Heart left ventricle (tissue), 16 donors: Measurements from ENCODE around the gene COPZ1. TPM values are rescaled to one million over a fixed set of nuclear protein-coding genes. Genes with fewer than 3 reads are reported as not detected.
A peak's percentile ranks its signal among the peaks of the same experiment; 100 is the strongest.

Experiments used
- ATAC-seq, 4 donors: fragments of 200-7000 bp; cut with Tn5 transposase; one replicate each; pipeline ENCODE4 v1.9.1; 2020 to 2022; ENCODE audit warnings: moderate library complexity in 4 of 4, mild to moderate bottlenecking in 3 of 4, moderate number of reproducible peaks in 1 of 4
- DNase-seq, 5 donors: peaks; one replicate each; pipeline ENCODE4 v3.0.0-alpha.2; 2020
- H3K27ac ChIP-seq, 12 donors: fragments of 200-600 bp; sonication (generic) in 4 of 12; one replicate each; pipeline versions ENCODE4 v1.5.0 to v1.8.0; 2016 to 2022; ENCODE audit warnings: mild to moderate bottlenecking in 2 of 12
- H3K27me3 ChIP-seq, 9 donors: fragments of 200-600 bp; sonication (generic) in 2 of 9; one replicate each; pipeline versions ENCODE4 v1.5.1 to v1.8.0; 2016 to 2022; ENCODE audit warnings: mild to moderate bottlenecking in 3 of 9
- H3K36me3 ChIP-seq, 9 donors: fragments of 200-600 bp; sonication (generic) in 2 of 9; one replicate each; pipeline versions ENCODE4 v1.5.0 to v1.8.0; 2018 to 2022; ENCODE audit warnings: mild to moderate bottlenecking in 2 of 9
- H3K4me1 ChIP-seq, 12 donors: fragments of 200-600 bp; sonication (generic) in 4 of 12; one replicate each; pipeline versions ENCODE4 v1.5.0 to v1.8.0; 2016 to 2022; ENCODE audit warnings: mild to moderate bottlenecking in 3 of 12
- H3K4me3 ChIP-seq, 12 donors: fragments of 200-600 bp; sonication (generic) in 4 of 12; one replicate each; pipeline versions ENCODE4 v1.5.0 to v1.8.0; 2017 to 2022; ENCODE audit warnings: mild to moderate bottlenecking in 9 of 12, moderate library complexity in 4 of 12
- H3K9me3 ChIP-seq, 12 donors: fragments of 200-600 bp; sonication (generic) in 4 of 12; one replicate each; pipeline versions ENCODE4 v1.5.0 to v1.8.0; 2016 to 2022; ENCODE audit warnings: mild to moderate bottlenecking in 1 of 12
- POLR2A ChIP-seq, 2 donors: fragments of 450-650 bp; IDR thresholded peaks; one replicate each; pipeline ENCODE4 v1.6.1; 2017; ENCODE audit warnings: antibody characterized with exemption in 2 of 2, mild to moderate bottlenecking in 2 of 2, moderate library complexity in 2 of 2
- WGBS, 4 donors: extraction: QIAGEN DNeasy Blood & Tissue Kit in 2 of 4; methylation state at CpG; one replicate each; pipeline versions ENCODE4 v1.1.5 to v1.1.7; 2013 to 2018; 5-methylcytosine and 5-hydroxymethylcytosine counted together
- intact Hi-C, 10 donors: fragments of 100-400 bp; cut with DNase I; formaldehyde crosslinking; loops; one replicate each; pipeline versions ENCODE4 v1.11.1 to v1.14.2; 2022
- polyA plus RNA-seq, 2 donors: library from polyadenylated mRNA; stranded (reverse); fragments of 200-250 nt; gene quantifications; one replicate each; pipeline ENCODE4 v1.2.3, GENCODE V29; 2013
- total RNA-seq, 9 donors: library from RNA; depleted of rRNA in 2 of 9; stranded (reverse); fragments of >200 nt in 2 of 9; fragmentation: NEBNext Ultra II Directional in 3 of 9; extraction: Animal tissue kit (Norgen Biotek cat#: 25700) in 3 of 9; gene quantifications; one replicate each; pipeline versions ENCODE4 v1.1.0 to v1.2.4, GENCODE V29; 2016 to 2023
- TF ChIP-seq, protein P1 (sequence below), 12 donors: fragments of 200-600 bp; sonication (generic) in 4 of 12; IDR thresholded peaks; one replicate each; pipeline versions ENCODE4 v1.5.0 to v1.8.0; 2018 to 2022; ENCODE audit warnings: antibody characterized with exemption in 12 of 12, mild to moderate bottlenecking in 5 of 12
- donor health status: ischemic (EF 13 %, LVEDD 7.1; RV severe dilation, severe dysfunction).
- donor health status: healthy with polysubstance abuse.
- donor health status: DM: no; HTN: yes; CAD: no.
- donor health status: DM: no; HTN: no; CAD: no.
- donor health status: ischemic (EF 25% LVEDD 6.9; RV normal size, moderate dysfunction).
- donor health status: ischemic (EF 25% LVEDD 5.7; RV mildly dilated, moderate dysfunction).
- donor health status: healthy.
- donor health status: DM: yes; HTN: yes; CAD: no.
- donor health status: ischemic (EF 35%, LVEDD 5.7; RV mildly dilated, moderate dysfunction).
- donor health status: nonischemic (EF 11% LVEDD 7.7; RV severe dilation, severe dysfunction).
- donor health status: DM: yes; HTN: yes; CAD: no.
- donor health status: PGD.
- donor health status: ischemic (EF 29% LVEDD 5.4; RV normal size, mild dysfunction).
- donor health status: nonischemic (EF 23%, LVEDD 6.1; RV moderate dilation, normal function).

Gene COPZ1
- total and polyA plus RNA-seq, 11 donors, result 77.3 to 146 (median 125) TPM

DNA sequence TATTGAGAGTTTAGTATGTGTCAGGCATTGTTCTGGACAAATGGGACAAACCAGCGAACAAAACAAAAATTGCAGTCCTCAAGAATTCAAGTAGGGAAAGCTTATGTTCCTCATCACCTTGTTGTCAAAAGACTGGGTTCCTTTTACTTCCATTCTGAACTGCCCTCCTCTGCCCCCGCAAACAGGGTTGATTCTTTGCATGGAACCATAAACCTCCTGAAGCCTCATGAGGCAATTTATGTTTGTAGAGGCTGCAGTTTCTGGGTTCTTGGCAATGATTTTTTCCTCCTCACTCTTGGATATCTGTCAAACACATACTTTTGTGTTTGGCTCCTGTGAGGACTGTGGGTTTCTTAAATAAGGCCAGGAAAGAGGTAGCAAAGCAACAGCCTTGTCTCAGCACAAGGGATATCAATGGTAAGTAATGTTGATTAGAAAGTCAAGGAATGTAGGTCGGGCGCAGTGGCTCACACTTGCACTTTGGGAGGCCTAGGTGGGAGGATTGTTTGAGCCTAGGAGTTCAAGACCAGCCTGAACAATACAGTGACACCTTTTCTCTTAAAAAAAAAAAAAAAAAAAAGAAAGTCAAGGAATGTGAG lies 13.9 kb downstream of the COPZ1 start:
- TF ChIP-seq POLR2A (IDR thresholded peaks at IDR 0.05), result no peak
- TF ChIP-seq, protein P1, sequence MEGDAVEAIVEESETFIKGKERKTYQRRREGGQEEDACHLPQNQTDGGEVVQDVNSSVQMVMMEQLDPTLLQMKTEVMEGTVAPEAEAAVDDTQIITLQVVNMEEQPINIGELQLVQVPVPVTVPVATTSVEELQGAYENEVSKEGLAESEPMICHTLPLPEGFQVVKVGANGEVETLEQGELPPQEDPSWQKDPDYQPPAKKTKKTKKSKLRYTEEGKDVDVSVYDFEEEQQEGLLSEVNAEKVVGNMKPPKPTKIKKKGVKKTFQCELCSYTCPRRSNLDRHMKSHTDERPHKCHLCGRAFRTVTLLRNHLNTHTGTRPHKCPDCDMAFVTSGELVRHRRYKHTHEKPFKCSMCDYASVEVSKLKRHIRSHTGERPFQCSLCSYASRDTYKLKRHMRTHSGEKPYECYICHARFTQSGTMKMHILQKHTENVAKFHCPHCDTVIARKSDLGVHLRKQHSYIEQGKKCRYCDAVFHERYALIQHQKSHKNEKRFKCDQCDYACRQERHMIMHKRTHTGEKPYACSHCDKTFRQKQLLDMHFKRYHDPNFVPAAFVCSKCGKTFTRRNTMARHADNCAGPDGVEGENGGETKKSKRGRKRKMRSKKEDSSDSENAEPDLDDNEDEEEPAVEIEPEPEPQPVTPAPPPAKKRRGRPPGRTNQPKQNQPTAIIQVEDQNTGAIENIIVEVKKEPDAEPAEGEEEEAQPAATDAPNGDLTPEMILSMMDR (IDR thresholded peaks at IDR 0.05), result no peak
- no peaks in the 10 kb centered on the region for H3K9me3 ChIP-seq
- 82 to 87% (median 84%) methylated on average over 4 of the region's 4 CpGs for WGBS, 4 donors
- intact Hi-C loops, result no loop called here
- no peak for DNase-seq
- no peak for ATAC-seq
- peaks cover 2 to 40% (median 27%) of the 10 kb centered on the region in 12 donors for H3K4me1 ChIP-seq
- H3K27ac ChIP-seq, result peak overlapping the region in 7 of 12 donors; percentile 8 to 84 (median 52)
- no peaks in the 10 kb centered on the region for H3K27me3 ChIP-seq
- H3K36me3 ChIP-seq, result peaks cover 0 to 38% (median 34%) of the 10 kb centered on the region in 9 donors
- H3K4me3 ChIP-seq, result no peak overlapping the region

DNA sequence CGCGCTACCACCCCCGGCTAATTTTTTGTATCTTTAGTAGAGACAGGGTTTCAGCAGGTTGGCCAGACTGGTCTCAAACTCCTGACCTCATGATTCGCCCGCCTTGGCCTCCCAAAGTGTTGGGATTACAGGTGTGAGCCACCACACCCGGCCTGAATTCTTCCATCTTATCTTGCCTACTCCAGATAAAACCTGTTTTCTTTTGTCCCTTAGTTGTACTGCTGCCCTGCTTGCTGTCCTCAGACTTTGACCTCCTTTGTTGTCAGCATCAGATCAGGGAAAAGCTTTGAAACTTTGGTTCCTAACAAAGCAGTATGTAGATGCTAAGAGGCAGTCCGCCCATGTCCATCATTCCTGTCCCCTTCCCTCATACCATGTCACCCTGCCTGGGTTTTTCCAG lies 15.9 kb downstream of the COPZ1 start:
- ATAC-seq (no peak), DNase-seq (no peak)
- peaks cover 0 to 59% (median 54%) of the 10 kb centered on the region in 9 donors for H3K36me3 ChIP-seq
- H3K4me3 ChIP-seq, result no peak overlapping the region
- 88 to 90% (median 89%) methylated on average over 7 of the region's 7 CpGs for WGBS, 4 donors
- H3K27ac ChIP-seq, result no peak overlapping the region
- intact Hi-C loops, result no loop called here
- no peaks in the 10 kb centered on the region for H3K9me3 ChIP-seq
- no peak for TF ChIP-seq POLR2A (IDR thresholded peaks at IDR 0.05)
- TF ChIP-seq, protein P1 (IDR thresholded peaks at IDR 0.05), result no peak
- H3K27me3 ChIP-seq, result no peaks in the 10 kb centered on the region
- H3K4me1 ChIP-seq, result peaks cover 2 to 40% (median 27%) of the 10 kb centered on the region in 12 donors

DNA sequence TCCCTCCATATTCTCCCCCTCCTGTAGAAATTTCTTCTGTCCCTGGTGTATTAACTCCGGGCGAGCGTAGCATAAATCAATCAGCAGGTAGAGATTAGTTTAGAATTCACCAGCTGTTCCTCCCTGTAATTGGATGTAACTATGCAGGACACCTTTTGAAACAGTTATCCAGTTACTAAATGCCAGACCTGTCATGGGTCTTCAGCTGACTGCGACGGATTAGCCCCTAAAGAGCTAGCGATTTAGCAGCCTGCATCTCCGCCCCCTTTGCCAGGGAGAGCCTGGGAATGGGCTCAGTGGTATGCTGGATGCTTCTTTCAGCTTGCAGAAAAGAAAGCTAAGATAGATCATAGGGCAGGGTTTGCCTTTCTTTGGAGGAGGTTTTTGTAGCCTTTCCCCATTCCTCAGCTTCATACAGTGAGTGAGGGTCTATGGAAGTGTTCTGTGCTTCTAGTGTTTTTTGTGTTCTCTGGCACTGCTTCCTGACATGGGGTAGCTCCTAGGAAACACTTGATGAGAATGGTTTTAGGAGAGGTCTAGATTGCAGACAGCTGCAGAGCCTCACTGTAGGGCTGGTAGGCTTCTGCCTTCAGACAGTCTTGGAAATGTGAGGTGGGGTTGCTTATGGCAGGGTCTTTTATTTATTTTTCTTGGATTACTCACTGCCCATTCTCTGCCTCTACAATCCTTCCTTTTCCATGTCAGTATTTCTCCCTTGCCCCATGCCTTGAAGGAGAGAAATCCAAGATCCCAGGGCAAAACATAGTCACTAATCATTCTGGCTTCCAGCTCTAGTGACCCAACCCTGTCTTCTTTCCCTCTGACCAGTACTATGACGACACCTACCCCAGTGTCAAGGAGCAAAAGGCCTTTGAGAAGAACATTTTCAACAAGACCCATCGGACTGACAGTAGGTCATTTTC lies 16.7 kb downstream of the COPZ1 start:
- peaks cover 0 to 66% (median 62%) of the 10 kb centered on the region in 9 donors for H3K36me3 ChIP-seq
- no peak overlapping the region for H3K4me3 ChIP-seq
- H3K27ac ChIP-seq, result no peak overlapping the region
- H3K27me3 ChIP-seq, result no peaks in the 10 kb centered on the region
- 81 to 87% (median 85%) methylated on average over 9 of the region's 9 CpGs for WGBS, 4 donors
- TF ChIP-seq, protein P1 (IDR thresholded peaks at IDR 0.05), result no peak
- TF ChIP-seq POLR2A (IDR thresholded peaks at IDR 0.05), result no peak
- DNase-seq (no peak), ATAC-seq (no peak)
- peaks cover 2 to 35% (median 24%) of the 10 kb centered on the region in 12 donors for H3K4me1 ChIP-seq
- H3K9me3 ChIP-seq, result no peaks in the 10 kb centered on the region
- intact Hi-C loops, result no loop called here

DNA sequence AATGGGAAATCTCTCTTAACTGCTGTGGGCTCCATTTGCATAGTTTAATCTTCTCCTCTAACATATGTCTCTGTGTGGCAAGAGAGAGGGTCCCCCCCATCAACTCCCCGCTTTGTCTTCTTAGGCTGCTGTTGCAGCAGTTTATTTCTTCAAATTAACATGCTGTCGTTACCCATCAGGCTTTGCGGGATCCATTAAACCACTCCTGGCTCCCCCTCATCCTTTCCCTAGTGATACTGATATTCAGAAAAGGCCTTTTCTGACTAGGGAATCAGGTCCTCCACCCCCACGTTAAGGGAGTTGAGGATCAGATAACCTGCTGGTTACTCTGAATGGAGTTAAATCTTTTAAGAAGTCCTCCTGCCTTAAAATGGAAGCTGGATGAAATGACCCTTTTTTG lies 24.1 kb downstream of the COPZ1 start:
- no peak for ATAC-seq
- Histone ChIP-seq H3K4me1 (peaks cover 0 to 29% (median 10%) of the 10 kb centered on the region in 12 donors), H3K36me3 (peaks cover 3 to 84% (median 75%) of the 10 kb centered on the region in 9 donors), H3K4me3 (no peak overlapping the region), H3K27ac (no peak overlapping the region), H3K9me3 (no peaks in the 10 kb centered on the region), H3K27me3 (no peaks in the 10 kb centered on the region)
- no peak for DNase-seq
- no peak for TF ChIP-seq POLR2A (IDR thresholded peaks at IDR 0.05)
- TF ChIP-seq, protein P1 (IDR thresholded peaks at IDR 0.05), result no peak
- WGBS, 4 donors, result 83 to 90% (median 88%) methylated on average over 4 of the region's 4 CpGs
- intact Hi-C loops, result no loop called here
